NCI-H1092 treated with DMSO at 0.1 percent for 48 hours (cell line): ENCODE measurements around the gene PICK1.

ENCODE experiments used
- DNase-seq: peaks from one replicate; lab custom pipeline; 2025; lab: John Stamatoyannopoulos, UW

The PICK1 gene

DNA sequence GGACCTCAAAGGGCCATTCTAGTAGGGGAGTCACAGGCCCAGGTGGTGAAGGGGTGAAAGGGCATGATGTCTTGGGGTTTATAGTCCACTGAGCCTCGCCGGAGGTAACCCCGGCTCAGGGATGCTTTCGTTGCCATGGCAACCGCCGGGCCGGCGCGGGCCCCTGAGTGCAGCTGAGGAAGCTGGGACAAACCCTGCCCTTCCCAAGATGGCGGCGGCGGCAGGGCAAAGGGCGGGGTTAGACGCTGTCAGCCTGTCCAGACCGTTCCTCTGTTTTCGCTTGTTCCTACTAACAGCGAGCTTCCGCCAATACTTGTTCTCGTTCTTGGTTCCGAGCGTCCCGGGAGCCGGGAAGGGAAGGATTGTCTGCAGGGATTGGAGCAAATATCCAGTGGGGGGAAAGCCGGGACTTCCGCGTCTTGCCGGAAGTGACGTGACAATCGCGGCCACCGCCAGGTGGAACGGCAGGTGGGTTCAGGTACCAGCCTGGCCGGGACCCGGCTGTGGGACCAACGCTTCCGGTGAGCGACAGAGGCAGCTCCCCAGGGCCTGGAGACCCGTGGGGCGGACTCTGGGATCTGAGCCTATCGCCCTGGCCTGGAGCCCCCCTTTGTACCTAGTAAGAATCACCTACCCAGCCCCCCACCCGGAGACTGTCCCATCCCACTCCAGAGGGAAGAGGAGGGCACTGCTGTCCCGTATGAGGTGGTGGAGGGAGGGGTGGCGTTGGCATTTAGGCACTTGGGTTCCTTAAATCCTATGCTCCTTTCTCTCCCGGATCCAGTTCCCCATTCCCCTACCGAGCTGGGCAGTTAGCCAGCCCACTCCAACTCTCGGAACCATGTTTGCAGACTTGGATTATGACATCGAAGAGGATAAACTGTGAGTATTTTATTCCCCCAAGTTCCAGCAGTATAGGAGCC lies at the start of gene PICK1:
PICK1 (plus strand) TSS at position 436 of the 923 bp plus-strand sequence; CDS start at position 842, 406 bp downstream.
- peak; percentile 87 for DNase-seq

DNA sequence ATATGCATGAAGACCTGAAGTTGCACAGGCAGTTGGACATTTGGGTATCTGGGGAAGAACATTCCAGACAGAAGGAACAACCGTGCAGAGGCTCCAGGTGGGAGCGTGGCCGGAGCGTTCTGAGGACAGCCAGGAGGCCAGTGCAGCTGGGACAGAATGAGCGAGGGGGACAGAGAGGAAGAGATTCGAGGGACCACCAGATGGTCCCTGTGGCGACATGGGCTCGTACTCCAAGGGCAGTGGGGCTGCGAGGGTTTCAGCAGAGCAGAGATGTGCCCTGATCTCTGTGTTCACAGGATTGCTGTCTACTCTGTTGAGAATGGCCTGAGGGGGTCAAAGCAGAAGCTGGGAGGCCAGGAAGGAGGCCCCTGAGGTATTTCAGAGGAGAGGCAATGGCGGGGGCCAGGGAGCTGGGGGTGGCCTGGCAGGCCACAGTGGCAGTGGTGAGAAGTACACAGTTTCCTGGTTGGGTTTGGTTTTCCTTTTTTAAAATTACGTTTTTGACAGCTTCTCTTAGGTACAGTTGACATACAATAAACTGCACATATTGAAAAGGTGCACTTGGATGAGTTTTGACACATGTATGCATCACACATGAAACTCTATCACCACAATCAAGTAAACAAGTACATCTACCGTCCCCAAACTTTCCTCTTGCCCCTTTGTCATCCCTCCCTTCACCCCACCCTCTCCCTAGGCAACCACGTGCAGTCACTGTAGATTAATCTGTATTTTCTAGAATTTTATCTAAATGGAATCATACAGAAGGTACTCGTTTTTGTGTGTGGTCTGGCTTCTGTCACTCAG lies 48.0 kb upstream of the PICK1 start:
- no peak for DNase-seq

- no peak for DNase-seq
Measured at GRCh38 chr22:38012604-38013072, 44.6 kb upstream of the PICK1 start.

GRCh38 chr22:38014083-38014482 lies 43.1 kb upstream of the PICK1 start:
- DNase-seq = no peak

GRCh38 chr22:38016182-38017151 lies 40.7 kb upstream of the PICK1 start:
- DNase-seq = peak; percentile 23

GRCh38 chr22:38017272-38017920 lies 39.8 kb upstream of the PICK1 start:
- DNase-seq = no peak

DNA sequence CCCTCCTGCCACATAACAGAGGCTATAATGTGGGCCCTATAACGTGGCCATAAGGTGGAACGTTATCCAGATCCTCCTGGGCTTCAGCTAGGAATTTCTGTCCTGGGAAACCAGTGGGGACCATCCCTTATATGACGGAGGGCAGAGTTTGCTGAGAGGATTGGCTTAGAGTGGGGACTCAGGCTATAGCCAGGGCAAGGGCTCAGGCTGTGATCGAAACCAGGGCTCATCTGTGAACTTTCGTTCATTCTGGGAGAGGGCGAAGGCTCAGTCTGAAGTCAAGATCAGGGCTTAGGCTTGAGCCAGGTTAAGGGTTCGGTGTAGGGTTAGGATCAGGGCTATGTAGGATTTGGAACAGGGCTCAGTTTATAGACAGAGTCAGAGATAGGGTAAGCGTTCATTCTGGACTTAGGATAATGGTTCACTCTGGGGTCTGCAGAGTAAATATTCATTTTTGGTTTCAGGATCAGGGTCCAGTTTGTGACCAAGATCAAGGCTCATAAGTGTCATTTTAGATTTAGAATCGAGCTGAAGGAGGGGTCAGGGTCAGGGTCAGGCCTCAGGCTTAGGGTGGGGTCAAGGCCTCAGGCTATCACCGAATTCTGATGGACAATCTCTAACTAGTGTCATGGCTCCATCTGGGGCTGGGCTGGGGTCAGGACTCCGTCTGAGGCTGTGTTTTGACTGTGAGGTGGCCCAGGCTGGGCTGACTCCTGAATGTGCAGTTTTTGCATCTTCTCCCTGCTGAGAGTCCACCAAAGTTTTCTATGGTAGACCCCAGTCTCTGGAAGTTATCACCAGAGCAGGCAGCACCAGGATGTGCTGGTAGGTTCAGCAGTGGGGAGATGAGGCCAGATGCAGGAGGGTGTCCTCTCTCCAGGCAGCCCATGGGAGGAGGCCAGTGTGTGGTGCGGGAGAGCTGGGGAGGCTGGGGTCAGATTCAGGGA lies 39.0 kb upstream of the PICK1 start:
- DNase-seq = no peak

- DNase-seq = no peak
Measured at GRCh38 chr22:38018938-38019827, 38.0 kb upstream of the PICK1 start.

GRCh38 chr22:38021206-38021605 lies 36.0 kb upstream of the PICK1 start:
- DNase-seq = no peak

DNA sequence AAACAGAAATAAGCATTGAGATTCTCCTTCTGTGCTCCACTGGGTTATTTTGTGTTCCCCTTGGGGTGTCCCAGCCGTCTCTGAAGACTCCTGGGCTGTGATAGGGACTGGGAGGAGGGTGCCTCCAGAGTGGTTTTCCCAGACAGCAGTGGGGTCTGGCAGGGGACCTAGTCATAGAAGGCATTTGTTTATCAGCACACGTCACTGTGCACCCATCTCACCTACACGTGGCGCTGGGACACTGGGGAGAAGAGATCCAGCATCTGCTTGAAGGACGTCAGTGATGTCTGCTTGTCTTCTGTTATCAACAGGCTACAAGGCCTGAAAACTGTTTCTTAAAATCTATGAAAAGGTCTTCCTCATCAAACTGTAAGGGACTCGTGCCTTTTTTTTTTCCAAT lies 34.2 kb upstream of the PICK1 start:
- DNase-seq = no peak

DNA sequence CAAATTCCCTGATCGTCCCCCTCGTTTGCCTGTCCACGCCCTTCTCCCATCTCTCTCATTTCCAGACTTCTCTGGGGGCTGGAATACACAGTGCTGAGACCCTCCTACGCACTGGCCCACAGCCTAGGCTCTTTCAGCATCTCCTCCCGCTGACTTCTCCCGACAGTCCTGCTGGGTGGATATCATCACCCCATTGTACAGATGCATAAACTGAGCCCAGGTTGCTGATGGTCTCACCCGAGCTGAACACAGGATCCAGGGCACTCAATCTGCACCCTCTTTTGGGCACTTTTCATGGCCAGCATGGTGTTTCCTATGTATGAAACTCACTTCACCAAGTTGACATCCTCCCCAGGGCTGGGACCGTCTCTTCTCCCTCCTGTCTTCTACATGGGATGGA lies 31.7 kb upstream of the PICK1 start:
- DNase-seq = no peak

- no peak for DNase-seq
Measured at GRCh38 chr22:38026130-38027111, 30.8 kb upstream of the PICK1 start.

GRCh38 chr22:38027487-38027886 lies 29.7 kb upstream of the PICK1 start:
- DNase-seq = no peak

GRCh38 chr22:38028344-38029130 lies 28.7 kb upstream of the PICK1 start:
- DNase-seq = peak; percentile 9

DNA sequence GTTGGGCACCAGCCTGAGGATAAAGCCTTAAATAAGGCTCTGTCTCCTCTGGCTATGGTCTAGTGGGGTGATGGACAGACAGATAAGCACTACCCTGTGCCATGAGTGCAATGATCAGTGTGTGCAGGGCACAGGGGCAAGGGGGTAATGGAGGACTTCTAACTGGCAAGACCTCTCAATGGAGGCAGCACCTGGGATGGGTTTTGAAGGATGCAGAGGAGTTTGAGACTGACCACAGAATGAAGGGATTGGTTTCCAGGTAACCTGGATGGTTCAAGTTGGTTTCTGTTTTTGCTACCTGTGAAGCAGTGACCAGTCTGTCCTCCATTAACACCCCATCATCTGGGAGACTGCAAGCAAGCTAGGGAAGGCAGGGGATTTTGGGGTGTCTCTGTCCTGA lies 27.8 kb upstream of the PICK1 start:
- DNase-seq = no peak

DNA sequence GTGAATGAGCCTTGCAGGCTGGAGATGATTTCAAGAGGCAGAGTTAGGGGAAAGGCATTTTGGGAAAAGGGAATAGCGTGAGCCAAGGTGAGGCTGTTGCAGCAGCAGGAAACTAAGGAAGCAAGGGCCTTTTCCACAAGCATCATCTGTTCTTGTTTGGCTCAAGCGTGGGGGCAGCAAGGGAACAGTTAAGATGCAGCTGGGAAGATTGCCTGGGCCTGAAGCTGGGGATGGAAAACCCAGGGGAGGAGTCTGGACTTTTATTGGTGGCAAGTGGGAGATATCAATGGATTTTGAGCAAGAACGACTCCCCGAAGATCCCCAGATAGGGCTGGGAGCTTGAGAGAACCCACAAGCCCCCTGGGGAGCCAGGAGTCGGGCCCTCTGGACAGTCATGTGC lies 27.3 kb upstream of the PICK1 start:
- no peak for DNase-seq
